ENCODE results near the gene RO60. TPM values are rescaled to one million over a fixed set of nuclear protein-coding genes. Genes with fewer than 3 reads are reported as not detected.

The RO60 gene
- total and polyA plus RNA-seq, 2 of the 13 experiments (the other 11 are each of a cell fraction or from before 2014, with no cell fraction given), result 20.3 to 53.7 TPM

DNA sequence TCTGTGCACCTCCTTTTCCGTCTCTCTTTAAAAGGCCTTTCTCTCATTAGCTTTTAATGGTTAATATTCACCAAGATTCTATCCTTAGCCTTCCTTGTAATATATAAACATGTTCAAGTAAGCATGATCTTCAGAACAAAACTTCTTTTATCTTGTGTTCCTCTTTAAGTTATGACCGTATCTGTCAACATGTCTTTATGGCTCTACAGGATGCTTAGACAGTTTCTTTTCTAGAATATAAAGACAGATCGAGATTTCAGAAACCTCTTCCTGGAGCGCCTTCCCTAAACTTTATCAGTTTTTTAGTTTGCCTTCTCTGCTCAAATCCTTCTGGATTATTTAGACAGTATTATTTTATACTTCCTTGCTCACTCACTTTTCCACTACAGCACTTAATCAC is 7.2 kb downstream of the RO60 start:
- intact Hi-C loops (cut with micrococcal nuclease; ENCODE audit: unreplicated experiment), result no loop called here
- H3K79me2 ChIP-seq (ENCODE audit: insufficient read depth, low read length), result peaks cover 64% of the 10 kb centered on the region
- H3K9me3 ChIP-seq (ENCODE audit: low read length), result no peaks in the 10 kb centered on the region
- ATAC-seq, result no peak
- no peak for FAIRE-seq
- no peak overlapping the region for H3K4me2 ChIP-seq (ENCODE audit: low read depth, low read length)
- no peak overlapping the region for H3K9ac ChIP-seq (ENCODE audit: insufficient read depth, low read depth, low read length)
- H3K27me3 ChIP-seq (ENCODE audit: control insufficient read depth in 1 of 2, insufficient read depth in 2 of 2, low read length in 2 of 2), result no peaks in the 10 kb centered on the region
- H3K4me3 ChIP-seq (replicated peaks in 1 of 3; ENCODE audit: insufficient read depth in 1 of 3, low read depth in 2 of 3, low read length in 3 of 3), result no peak overlapping the region
- peaks cover 9% of the 10 kb centered on the region; the same call in 1 of the 2 replicates for H4K20me1 ChIP-seq (ENCODE audit: insufficient read depth, low read length)
- H2AFZ ChIP-seq (ENCODE audit: low read length), result no peak overlapping the region
- CTCF ChIA-PET (ENCODE audit: low intra/inter-chr PET ratio, low total read pairs), result no interaction called here
- POLR2A ChIA-PET, result no interaction called here
- 96% methylated on average over 4 of the region's 4 CpGs for WGBS (ENCODE audit: low lambda C conversion rate)
- peaks cover 16% of the 10 kb centered on the region for H3K4me1 ChIP-seq (ENCODE audit: insufficient read depth, low read length)
- no TSS peak for BruUV-seq (replicated peaks)
- H3K36me3 ChIP-seq (replicated peaks in 1 of 2; ENCODE audit: control insufficient read depth in 1 of 2, insufficient read depth in 2 of 2, low read length in 2 of 2), result peaks cover 1 to 21% of the 10 kb centered on the region in 2 experiments; a peak in 3 of 5 replicates
- H3K27ac ChIP-seq (ENCODE audit: extremely low read length, insufficient read depth, low read length), result no peak overlapping the region
- in situ Hi-C loops (cut with HindIII; ENCODE audit: extremely low pct_ligation_motif_present, low pct_unique_long_range_greater_than_20kb), result no loop called here
- TF ChIP-seq ZNF546 (CRISPR knock-in tag; conservative IDR thresholded peaks at IDR 0.05) (no peak), NFIC (IDR thresholded peaks at IDR 0.05; ENCODE audit: low read length) (no peak), ZNF776 (CRISPR knock-in tag; IDR thresholded peaks at IDR 0.05) (no peak), TRIM24 (CRISPR knock-in tag; IDR thresholded peaks at IDR 0.05) (no peak)
- DNase-seq (ENCODE audit: low spot score), result no peak

DNA sequence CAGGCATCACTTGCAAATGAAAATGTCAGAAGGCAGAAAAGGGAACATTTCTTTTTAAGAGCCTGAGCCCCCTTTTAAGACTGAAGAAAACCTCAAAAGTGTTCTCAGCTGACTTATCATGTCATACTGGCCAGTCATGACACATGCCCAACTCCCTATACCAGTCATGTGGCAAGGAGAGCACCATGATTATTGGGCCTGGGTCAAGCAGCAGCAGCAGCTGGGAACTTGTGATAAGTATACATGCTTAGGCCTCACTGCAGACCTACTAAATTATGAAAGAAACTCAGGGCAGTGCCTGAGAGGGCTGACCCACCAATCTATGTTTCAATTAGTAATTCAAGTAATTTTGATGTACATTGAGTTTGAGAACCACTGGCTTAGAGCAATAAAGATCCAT is 8.6 kb downstream of the RO60 start:
- Histone ChIP-seq H3K4me3 (replicated peaks in 1 of 3; ENCODE audit: insufficient read depth in 1 of 3, low read depth in 2 of 3, low read length in 3 of 3) (no peak overlapping the region), H3K4me1 (ENCODE audit: insufficient read depth, low read length) (peaks cover 10% of the 10 kb centered on the region; the same call in 1 of the 2 replicates), H3K27me3 (ENCODE audit: control insufficient read depth in 1 of 2, insufficient read depth in 2 of 2, low read length in 2 of 2) (no peaks in the 10 kb centered on the region), H3K27ac (ENCODE audit: extremely low read length, insufficient read depth, low read length) (no peak overlapping the region), H3K9ac (ENCODE audit: insufficient read depth, low read depth, low read length) (no peak overlapping the region), H3K36me3 (replicated peaks in 1 of 2; ENCODE audit: control insufficient read depth in 1 of 2, insufficient read depth in 2 of 2, low read length in 2 of 2) (peaks cover 1 to 25% of the 10 kb centered on the region in 2 experiments; a peak in 3 of 5 replicates), H3K9me3 (ENCODE audit: low read length) (no peaks in the 10 kb centered on the region), H3K79me2 (ENCODE audit: insufficient read depth, low read length) (peaks cover 50% of the 10 kb centered on the region), H4K20me1 (ENCODE audit: insufficient read depth, low read length) (peaks cover 3% of the 10 kb centered on the region; the same call in 1 of the 2 replicates), H3K4me2 (ENCODE audit: low read depth, low read length) (no peak overlapping the region), H2AFZ (ENCODE audit: low read length) (no peak overlapping the region)
- in situ Hi-C loops (cut with HindIII; ENCODE audit: extremely low pct_ligation_motif_present, low pct_unique_long_range_greater_than_20kb), result no loop called here
- FAIRE-seq, result no peak
- no peak for ATAC-seq
- no TSS peak for BruUV-seq (replicated peaks)
- intact Hi-C loops (cut with micrococcal nuclease; ENCODE audit: unreplicated experiment), result loop anchor here (2.0 kb wide), 1 partner anchor 17 kb away; no protein-coding TSS in a partner anchor
- CTCF ChIA-PET (ENCODE audit: low intra/inter-chr PET ratio, low total read pairs), result no interaction called here
- POLR2A ChIA-PET, result no interaction called here
- no peak for DNase-seq (ENCODE audit: low spot score)
- no peak for TF ChIP-seq FOSL1 (CRISPR knock-in tag; IDR thresholded peaks at IDR 0.05; ENCODE audit: borderline replicate concordance)
- no peak for TF ChIP-seq AKAP8 (CRISPR knock-in tag; IDR thresholded peaks at IDR 0.05)
- TF ChIP-seq, protein P1, sequence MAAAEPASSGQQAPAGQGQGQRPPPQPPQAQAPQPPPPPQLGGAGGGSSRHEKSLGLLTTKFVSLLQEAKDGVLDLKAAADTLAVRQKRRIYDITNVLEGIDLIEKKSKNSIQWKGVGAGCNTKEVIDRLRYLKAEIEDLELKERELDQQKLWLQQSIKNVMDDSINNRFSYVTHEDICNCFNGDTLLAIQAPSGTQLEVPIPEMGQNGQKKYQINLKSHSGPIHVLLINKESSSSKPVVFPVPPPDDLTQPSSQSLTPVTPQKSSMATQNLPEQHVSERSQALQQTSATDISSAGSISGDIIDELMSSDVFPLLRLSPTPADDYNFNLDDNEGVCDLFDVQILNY (CRISPR knock-in tag; conservative IDR thresholded peaks at IDR 0.05), result no peak
- no peak for TF ChIP-seq ESRRA (CRISPR knock-in tag; IDR thresholded peaks at IDR 0.05; ENCODE audit: low read depth)
- no peak for TF ChIP-seq ZNF256 (CRISPR knock-in tag; conservative IDR thresholded peaks at IDR 0.05)
- no peak for TF ChIP-seq KLF16 (CRISPR knock-in tag; IDR thresholded peaks at IDR 0.05)
- no peak for TF ChIP-seq ZNF878 (CRISPR knock-in tag; IDR thresholded peaks at IDR 0.05)
- TF ChIP-seq, protein P2, sequence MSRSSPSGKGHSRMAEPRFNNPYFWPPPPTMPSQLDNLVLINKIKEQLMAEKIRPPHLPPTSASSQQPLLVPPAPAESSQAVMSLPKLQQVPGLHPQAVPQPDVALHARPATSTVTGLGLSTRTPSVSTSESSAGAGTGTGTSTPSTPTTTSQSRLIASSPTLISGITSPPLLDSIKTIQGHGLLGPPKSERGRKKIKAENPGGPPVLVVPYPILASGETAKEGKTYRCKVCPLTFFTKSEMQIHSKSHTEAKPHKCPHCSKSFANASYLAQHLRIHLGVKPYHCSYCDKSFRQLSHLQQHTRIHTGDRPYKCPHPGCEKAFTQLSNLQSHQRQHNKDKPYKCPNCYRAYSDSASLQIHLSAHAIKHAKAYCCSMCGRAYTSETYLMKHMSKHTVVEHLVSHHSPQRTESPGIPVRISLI (CRISPR knock-in tag; IDR thresholded peaks at IDR 0.05; ENCODE audit: borderline replicate concordance), result no peak
- TF ChIP-seq NFATC3 (CRISPR knock-in tag; IDR thresholded peaks at IDR 0.05), result no peak
- TF ChIP-seq, protein P3, sequence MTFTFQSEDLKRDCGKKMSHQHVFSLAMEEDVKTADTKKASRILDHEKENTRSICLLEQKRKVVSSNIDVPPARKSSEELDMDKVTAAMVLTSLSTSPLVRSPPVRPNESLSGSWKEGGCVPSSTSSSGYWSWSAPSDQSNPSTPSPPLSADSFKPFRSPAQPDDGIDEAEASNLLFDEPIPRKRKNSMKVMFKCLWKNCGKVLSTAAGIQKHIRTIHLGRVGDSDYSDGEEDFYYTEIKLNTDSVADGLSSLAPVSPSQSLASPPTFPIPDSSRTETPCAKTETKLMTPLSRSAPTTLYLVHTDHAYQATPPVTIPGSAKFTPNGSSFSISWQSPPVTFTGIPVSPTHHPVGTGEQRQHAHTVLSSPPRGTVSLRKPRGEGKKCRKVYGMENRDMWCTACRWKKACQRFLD (CRISPR knock-in tag; IDR thresholded peaks at IDR 0.05; ENCODE audit: borderline replicate concordance), result no peak
- no peak for TF ChIP-seq ZFP37 (CRISPR knock-in tag; IDR thresholded peaks at IDR 0.05; ENCODE audit: borderline replicate concordance)

All from HepG2 (cell line).